Karpas-422 (cell line): ENCODE results near the gene TTLL5. TPM values are rescaled to one million over a fixed set of nuclear protein-coding genes. Genes with fewer than 3 reads are reported as not detected.

Source experiments
- DNase-seq: peaks from one replicate; pipeline ENCODE4 v3.0.0-alpha.2; 2015
- H2AFZ ChIP-seq: fragments of 200-600 bp; sonication (generic); 2 replicates; pipeline ENCODE4 v1.6.1; 2014; ENCODE audit warnings: antibody characterized with exemption, low read length, mixed read lengths
- H3K27ac ChIP-seq: fragments of 200-600 bp; sonication (generic); 2 replicates; pipeline ENCODE4 v1.5.1; 2014; ENCODE audit warnings: mild to moderate bottlenecking, low read length, moderate library complexity
- H3K27me3 ChIP-seq: fragments of 200-600 bp; sonication (generic); 2 replicates; pipeline ENCODE4 v1.6.1; 2014; ENCODE audit warnings: low read length, mixed read lengths
- H3K36me3 ChIP-seq: fragments of 200-600 bp; sonication (generic); 2 replicates; pipeline ENCODE4 v1.6.1; 2014; ENCODE audit warnings: low read length, mixed read lengths; ENCODE audit not compliant: insufficient read depth
- H3K4me1 ChIP-seq: fragments of 200-600 bp; sonication (generic); 2 replicates; pipeline ENCODE4 v1.6.1; 2014; ENCODE audit warnings: mild to moderate bottlenecking, low read length, mixed read lengths
- H3K4me2 ChIP-seq: fragments of 200-600 bp; sonication (generic); 2 replicates; pipeline ENCODE4 v1.6.1; 2014; ENCODE audit warnings: low read length, low read depth, mild to moderate bottlenecking; ENCODE audit not compliant: poor library complexity, severe bottlenecking
- H3K4me3 ChIP-seq: fragments of 200-600 bp; sonication (generic); 2 replicates; pipeline ENCODE4 v1.5.1; 2014; ENCODE audit warnings: mild to moderate bottlenecking, antibody characterized with exemption, low read length, mixed read lengths
- H3K79me2 ChIP-seq: fragments of 200-600 bp; sonication (generic); 2 replicates; pipeline ENCODE4 v1.6.1; 2014; ENCODE audit warnings: mild to moderate bottlenecking, low read length, mixed read lengths
- H3K9ac ChIP-seq: fragments of 200-600 bp; sonication (generic); 2 replicates; pipeline ENCODE4 v1.6.0; 2014; ENCODE audit warnings: low read length
- H3K9me2 ChIP-seq: fragments of 200-600 bp; sonication (generic), shearing (Covaris generic); replicated peaks from 2 replicates; pipeline ENCODE4 v1.6.0; 2014; ENCODE audit warnings: mild to moderate bottlenecking, low read length, moderate library complexity; ENCODE audit not compliant: insufficient read depth
- H3K9me3 ChIP-seq: fragments of 300-700, 200-600 bp; sonication (generic); 2 replicates; pipeline ENCODE4 v1.6.1; 2014; ENCODE audit warnings: low read length, mixed read lengths
- H4K20me1 ChIP-seq: fragments of 200-600 bp; sonication (generic); 2 replicates; pipeline ENCODE4 v1.6.1; 2014; ENCODE audit warnings: mild to moderate bottlenecking, antibody characterized with exemption, low read length, low read depth; ENCODE audit not compliant: insufficient read depth
- total RNA-seq: library from RNA; depleted of rRNA; stranded (reverse); fragments of >200 nt; shearing (Covaris generic); gene quantifications from 2 replicates; pipeline ENCODE4 v1.2.3, GENCODE V29; 2014; ENCODE audit warnings: low replicate concordance

The TTLL5 gene
- total RNA-seq, 1 experiment from 2014 or later, result 53.7 TPM

- Histone ChIP-seq H3K27ac (no peak overlapping the region), H3K9me3 (no peaks in the 10 kb centered on the region), H3K9me2 (no peaks in the 10 kb centered on the region), H3K4me3 (no peak overlapping the region), H3K27me3 (no peaks in the 10 kb centered on the region), H4K20me1 (no peaks in the 10 kb centered on the region), H3K9ac (no peak overlapping the region), H3K79me2 (no peaks in the 10 kb centered on the region), H3K4me2 (no peak overlapping the region), H2AFZ (no peak overlapping the region), H3K4me1 (no peaks in the 10 kb centered on the region), H3K36me3 (no peaks in the 10 kb centered on the region; the same call in none of the 2 replicates)
- no peak for DNase-seq
Measured at GRCh38 chr14:75831455-75831854, 170.4 kb downstream of the TTLL5 start.

GRCh38 chr14:75831952-75832351 lies 170.9 kb downstream of the TTLL5 start:
- Histone ChIP-seq H3K4me1 (no peaks in the 10 kb centered on the region), H3K4me2 (no peak overlapping the region), H3K27ac (no peak overlapping the region), H3K36me3 (peaks cover 3% of the 10 kb centered on the region), H3K9me3 (no peaks in the 10 kb centered on the region), H4K20me1 (no peaks in the 10 kb centered on the region), H3K9ac (no peak overlapping the region), H3K27me3 (no peaks in the 10 kb centered on the region), H3K4me3 (no peak overlapping the region), H3K9me2 (no peaks in the 10 kb centered on the region), H3K79me2 (no peaks in the 10 kb centered on the region), H2AFZ (no peak overlapping the region)
- no peak for DNase-seq

- Histone ChIP-seq H3K9me2 (no peaks in the 10 kb centered on the region), H3K36me3 (peaks cover 6% of the 10 kb centered on the region), H3K4me3 (no peak overlapping the region), H3K9me3 (no peaks in the 10 kb centered on the region), H3K27ac (no peak overlapping the region), H3K4me2 (no peak overlapping the region), H3K4me1 (no peaks in the 10 kb centered on the region), H2AFZ (no peak overlapping the region), H3K79me2 (no peaks in the 10 kb centered on the region), H3K9ac (no peak overlapping the region), H4K20me1 (no peaks in the 10 kb centered on the region), H3K27me3 (no peaks in the 10 kb centered on the region)
- no peak for DNase-seq
Measured at GRCh38 chr14:75832621-75833297, 171.7 kb downstream of the TTLL5 start.

GRCh38 chr14:75833326-75834020 lies 172.4 kb downstream of the TTLL5 start:
- H3K9me3 ChIP-seq, result no peaks in the 10 kb centered on the region
- no peak overlapping the region for H2AFZ ChIP-seq
- no peaks in the 10 kb centered on the region for H3K79me2 ChIP-seq
- no peak overlapping the region for H3K4me2 ChIP-seq
- no peak overlapping the region for H3K9ac ChIP-seq
- H3K4me1 ChIP-seq, result no peaks in the 10 kb centered on the region
- H4K20me1 ChIP-seq, result no peaks in the 10 kb centered on the region
- no peak overlapping the region for H3K4me3 ChIP-seq
- H3K36me3 ChIP-seq, result peaks cover 6% of the 10 kb centered on the region
- H3K27me3 ChIP-seq, result no peaks in the 10 kb centered on the region
- no peaks in the 10 kb centered on the region for H3K9me2 ChIP-seq
- DNase-seq, result no peak
- H3K27ac ChIP-seq, result no peak overlapping the region

- Histone ChIP-seq H3K36me3 (peaks cover 9% of the 10 kb centered on the region), H3K9me3 (no peaks in the 10 kb centered on the region), H3K4me1 (no peaks in the 10 kb centered on the region), H3K9me2 (no peaks in the 10 kb centered on the region), H3K79me2 (no peaks in the 10 kb centered on the region), H2AFZ (no peak overlapping the region), H3K4me3 (no peak overlapping the region), H3K27me3 (no peaks in the 10 kb centered on the region), H3K4me2 (no peak overlapping the region), H4K20me1 (no peaks in the 10 kb centered on the region), H3K9ac (no peak overlapping the region), H3K27ac (no peak overlapping the region)
- no peak for DNase-seq
Measured at GRCh38 chr14:75835156-75835725, 174.2 kb downstream of the TTLL5 start.

- DNase-seq, result no peak
- H4K20me1 ChIP-seq, result no peaks in the 10 kb centered on the region
Measured at GRCh38 chr14:75835737-75836136, 174.7 kb downstream of the TTLL5 start.

GRCh38 chr14:75837151-75837787 lies 176.2 kb downstream of the TTLL5 start:
- Histone ChIP-seq H3K4me3 (no peak overlapping the region), H4K20me1 (no peaks in the 10 kb centered on the region), H3K4me2 (no peak overlapping the region), H3K79me2 (no peaks in the 10 kb centered on the region), H2AFZ (no peak overlapping the region), H3K36me3 (peaks cover 9% of the 10 kb centered on the region), H3K4me1 (no peaks in the 10 kb centered on the region), H3K9ac (no peak overlapping the region), H3K27me3 (no peaks in the 10 kb centered on the region), H3K27ac (no peak overlapping the region), H3K9me3 (no peaks in the 10 kb centered on the region), H3K9me2 (no peaks in the 10 kb centered on the region)
- DNase-seq, result no peak

More at GRCh38 chr14:75835737-75836136, 174.7 kb downstream of the TTLL5 start:
- Histone ChIP-seq H2AFZ (no peak overlapping the region), H3K27me3 (no peaks in the 10 kb centered on the region), H3K36me3 (peaks cover 9% of the 10 kb centered on the region), H3K4me2 (no peak overlapping the region), H3K9me2 (no peaks in the 10 kb centered on the region), H3K9ac (no peak overlapping the region), H3K27ac (no peak overlapping the region), H3K4me1 (no peaks in the 10 kb centered on the region), H3K79me2 (no peaks in the 10 kb centered on the region), H3K4me3 (no peak overlapping the region), H3K9me3 (no peaks in the 10 kb centered on the region)

- no peak overlapping the region for H2AFZ ChIP-seq
- H3K79me2 ChIP-seq, result no peaks in the 10 kb centered on the region
- DNase-seq, result no peak
- no peak overlapping the region for H3K9ac ChIP-seq
- no peaks in the 10 kb centered on the region for H3K27me3 ChIP-seq
- H3K36me3 ChIP-seq, result peaks cover 9% of the 10 kb centered on the region
- no peak overlapping the region for H3K27ac ChIP-seq
- H4K20me1 ChIP-seq, result no peaks in the 10 kb centered on the region
- H3K4me1 ChIP-seq, result no peaks in the 10 kb centered on the region
- no peaks in the 10 kb centered on the region for H3K9me2 ChIP-seq
- H3K4me2 ChIP-seq, result no peak overlapping the region
- H3K9me3 ChIP-seq, result no peaks in the 10 kb centered on the region
- no peak overlapping the region for H3K4me3 ChIP-seq
Measured at GRCh38 chr14:75840911-75841310, 179.9 kb downstream of the TTLL5 start.
